OCI-LY7 (cell line): Measurements from ENCODE around the gene CCDC91. TPM values are rescaled to one million over a fixed set of nuclear protein-coding genes. Genes with fewer than 3 reads are reported as not detected.

Source experiments
- BruUV-seq: library from RNA; stranded (reverse); fragments of 400-500 nt; replicated peaks from 2 replicates; lab custom pipeline; 2021; lab: Mats Ljungman, UMichigan
- CTCF ChIA-PET: fragments of 300-600 bp; sonication (Branson Sonifier 250); formaldehyde crosslinking; loops from one replicate; lab custom pipeline; 2022; ENCODE audit warnings: antibody characterized with exemption; ENCODE audit not compliant: unreplicated experiment; lab: Charles Lee
- POLR2A ChIA-PET: fragments of 300-600 bp; sonication (Branson Sonifier 250); formaldehyde crosslinking; loops from one replicate; lab custom pipeline; 2022; ENCODE audit warnings: antibody characterized with exemption; lab: Charles Lee
- DNase-seq: peaks from one replicate; pipeline ENCODE4 v3.0.0-alpha.2; 2015; ENCODE audit warnings: low spot score
- H2AFZ ChIP-seq: fragments of 200-600 bp; sonication (generic), shearing (Covaris generic); 2 replicates; pipeline ENCODE4 v1.6.1; 2014; ENCODE audit warnings: mild to moderate bottlenecking, antibody characterized with exemption, low read length, moderate library complexity
- H3K27ac ChIP-seq: fragments of 200-600 bp; sonication (generic); 2 replicates; pipeline ENCODE4 v1.5.1; 2014; ENCODE audit warnings: mixed run types, low read depth, mild to moderate bottlenecking, moderate library complexity, low read length, inconsistent platforms; ENCODE audit not compliant: poor library complexity, severe bottlenecking
- H3K36me3 ChIP-seq: fragments of 200-600 bp; sonication (generic); 2 replicates; pipeline ENCODE4 v1.6.1; 2014; ENCODE audit warnings: mild to moderate bottlenecking, antibody characterized with exemption, low read length, moderate library complexity, mixed read lengths; ENCODE audit not compliant: insufficient read depth
- H3K4me1 ChIP-seq: fragments of 200-600 bp; sonication (generic); 2 replicates; pipeline ENCODE4 v1.5.1; 2014; ENCODE audit warnings: mild to moderate bottlenecking, low read length; ENCODE audit not compliant: insufficient read depth, poor library complexity, severe bottlenecking
- H3K4me2 ChIP-seq: fragments of 200-600 bp; sonication (generic); 2 replicates; pipeline ENCODE4 v1.6.1; 2014; ENCODE audit warnings: mild to moderate bottlenecking, low read length
- H3K4me3 ChIP-seq: fragments of 200-600 bp; sonication (generic); 2 replicates; pipeline ENCODE4 v1.5.1; 2014; ENCODE audit warnings: mild to moderate bottlenecking, low read depth, low read length; ENCODE audit not compliant: poor library complexity, severe bottlenecking
- H3K79me2 ChIP-seq: fragments of 200-600 bp; sonication (generic); 2 replicates; pipeline ENCODE4 v1.6.1; 2016; ENCODE audit warnings: low read depth, mild to moderate bottlenecking, low read length, moderate library complexity, mixed read lengths; ENCODE audit not compliant: insufficient read depth
- H3K9me2 ChIP-seq: fragments of 200-600 bp; sonication (generic); 2 replicates; pipeline ENCODE4 v1.6.1; 2016; ENCODE audit warnings: mild to moderate bottlenecking, low read length, mixed read lengths; ENCODE audit not compliant: insufficient read depth
- H3K9me3 ChIP-seq: fragments of 200-600 bp; sonication (generic); 2 replicates; pipeline ENCODE4 v1.6.1; 2014; ENCODE audit warnings: mild to moderate bottlenecking, mixed run types, low read length, mixed read lengths
- H4K20me1 ChIP-seq: fragments of 200-600 bp; sonication (generic); 2 replicates; pipeline ENCODE4 v1.6.1; 2014; ENCODE audit warnings: mild to moderate bottlenecking, antibody characterized with exemption, low read length, moderate library complexity, mixed read lengths; ENCODE audit not compliant: insufficient read depth
- EZH2phosphoT487 ChIP-seq: fragments of 200-600 bp; sonication (generic); IDR thresholded peaks from 2 replicates; pipeline ENCODE4 v1.6.1; 2018; ENCODE audit warnings: low read depth, borderline replicate concordance, mild to moderate bottlenecking, mixed run types, antibody characterized with exemption, low read length, moderate library complexity, mixed read lengths
- intact Hi-C: fragments of 100-400 bp; cut with micrococcal nuclease; formaldehyde crosslinking; loops from one replicate; pipeline ENCODE4 v1.10.0; 2022; ENCODE audit not compliant: unreplicated experiment
- total RNA-seq, 2 experiments: library from RNA; depleted of rRNA in 1 of 2; stranded (reverse); fragments of >200 nt in 1 of 2; shearing (Covaris generic) in 1 of 2; gene quantifications; 2 replicates each; pipeline ENCODE4 v1.2.3, GENCODE V29; 2014 to 2022
- TF ChIP-seq, protein P1 (sequence below): fragments of 200-600 bp; sonication (generic); conservative IDR thresholded peaks from 2 replicates; pipeline ENCODE4 v1.5.1; 2014; ENCODE audit warnings: mild to moderate bottlenecking, antibody characterized with exemption, low read length, moderate library complexity, mixed read lengths

CCDC91 gene
- total RNA-seq, 2 experiments from 2014 or later = 15.8 to 23.8 TPM

DNA sequence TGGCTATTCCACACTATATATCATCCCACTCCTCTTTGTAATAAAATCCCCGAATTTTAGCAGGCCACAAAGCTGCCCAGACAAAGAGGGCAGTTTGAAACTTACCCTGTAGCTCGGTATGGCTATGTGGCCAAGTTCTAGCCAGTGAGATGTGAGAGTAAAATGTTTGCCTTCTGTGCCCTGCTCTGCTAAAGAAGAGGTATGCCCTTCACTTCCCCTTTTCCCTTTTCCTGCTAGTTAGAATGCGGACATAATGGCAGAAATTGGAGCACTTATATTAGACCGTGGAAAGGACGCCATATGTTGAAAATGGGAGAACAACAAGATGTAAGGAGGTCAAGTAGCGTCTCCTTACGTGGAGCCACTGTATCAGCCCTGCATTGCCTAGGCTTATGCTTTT is 11.5 kb upstream of the CCDC91 start:
- no peaks in the 10 kb centered on the region for H3K9me3 ChIP-seq
- H3K36me3 ChIP-seq = no peaks in the 10 kb centered on the region
- H3K4me3 ChIP-seq = no peak overlapping the region
- POLR2A ChIA-PET = interaction anchor here (1.0 kb wide), 1 partner anchor 301 kb away, joined by 3 read pairs; no protein-coding TSS in a partner anchor
- no peaks in the 10 kb centered on the region for H3K9me2 ChIP-seq
- H3K4me2 ChIP-seq = no peak overlapping the region
- no TSS peak for BruUV-seq
- DNase-seq = no peak
- H4K20me1 ChIP-seq = no peaks in the 10 kb centered on the region
- intact Hi-C loops = no loop called here
- TF ChIP-seq, protein P1, sequence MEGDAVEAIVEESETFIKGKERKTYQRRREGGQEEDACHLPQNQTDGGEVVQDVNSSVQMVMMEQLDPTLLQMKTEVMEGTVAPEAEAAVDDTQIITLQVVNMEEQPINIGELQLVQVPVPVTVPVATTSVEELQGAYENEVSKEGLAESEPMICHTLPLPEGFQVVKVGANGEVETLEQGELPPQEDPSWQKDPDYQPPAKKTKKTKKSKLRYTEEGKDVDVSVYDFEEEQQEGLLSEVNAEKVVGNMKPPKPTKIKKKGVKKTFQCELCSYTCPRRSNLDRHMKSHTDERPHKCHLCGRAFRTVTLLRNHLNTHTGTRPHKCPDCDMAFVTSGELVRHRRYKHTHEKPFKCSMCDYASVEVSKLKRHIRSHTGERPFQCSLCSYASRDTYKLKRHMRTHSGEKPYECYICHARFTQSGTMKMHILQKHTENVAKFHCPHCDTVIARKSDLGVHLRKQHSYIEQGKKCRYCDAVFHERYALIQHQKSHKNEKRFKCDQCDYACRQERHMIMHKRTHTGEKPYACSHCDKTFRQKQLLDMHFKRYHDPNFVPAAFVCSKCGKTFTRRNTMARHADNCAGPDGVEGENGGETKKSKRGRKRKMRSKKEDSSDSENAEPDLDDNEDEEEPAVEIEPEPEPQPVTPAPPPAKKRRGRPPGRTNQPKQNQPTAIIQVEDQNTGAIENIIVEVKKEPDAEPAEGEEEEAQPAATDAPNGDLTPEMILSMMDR = no peak
- TF ChIP-seq EZH2phosphoT487 = no peak
- no peaks in the 10 kb centered on the region for H3K4me1 ChIP-seq
- no peak overlapping the region for H3K27ac ChIP-seq
- CTCF ChIA-PET = no interaction called here
- no peak overlapping the region for H2AFZ ChIP-seq
- no peaks in the 10 kb centered on the region for H3K79me2 ChIP-seq

DNA sequence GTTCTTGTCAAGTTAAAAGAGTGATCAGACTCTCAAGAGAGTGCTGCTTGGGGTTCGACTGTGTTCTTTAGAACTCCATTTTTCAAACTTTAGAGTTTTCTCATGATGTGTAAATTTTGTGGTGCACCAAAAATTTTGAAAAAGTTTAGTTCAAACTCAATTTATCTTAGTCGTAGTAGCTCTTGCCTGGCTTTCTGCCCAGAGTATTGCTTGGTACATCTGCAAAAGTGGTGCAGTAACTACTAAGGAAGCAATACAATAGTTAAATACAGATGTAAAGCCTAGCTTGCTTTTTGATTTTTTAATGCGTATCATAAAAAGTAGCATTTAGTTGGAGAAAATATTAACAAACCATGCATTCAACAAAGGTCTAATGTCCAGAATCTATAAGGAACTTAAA is 9.5 kb upstream of the CCDC91 start:
- no TSS peak for BruUV-seq
- H3K4me2 ChIP-seq = no peak overlapping the region
- no peak overlapping the region for H3K4me3 ChIP-seq
- DNase-seq = no peak
- H4K20me1 ChIP-seq = no peaks in the 10 kb centered on the region
- H3K4me1 ChIP-seq = no peaks in the 10 kb centered on the region
- CTCF ChIA-PET = no interaction called here
- H3K36me3 ChIP-seq = no peaks in the 10 kb centered on the region
- POLR2A ChIA-PET = interaction anchor here (1.0 kb wide), 1 partner anchor 9 kb away, joined by 3 read pairs; no protein-coding TSS in a partner anchor
- no peak overlapping the region for H2AFZ ChIP-seq
- H3K9me2 ChIP-seq = no peaks in the 10 kb centered on the region
- H3K79me2 ChIP-seq = no peaks in the 10 kb centered on the region
- intact Hi-C loops = no loop called here
- H3K9me3 ChIP-seq = no peaks in the 10 kb centered on the region
- no peak for TF ChIP-seq EZH2phosphoT487
- TF ChIP-seq, protein P1 = no peak
- H3K27ac ChIP-seq = no peak overlapping the region

DNA sequence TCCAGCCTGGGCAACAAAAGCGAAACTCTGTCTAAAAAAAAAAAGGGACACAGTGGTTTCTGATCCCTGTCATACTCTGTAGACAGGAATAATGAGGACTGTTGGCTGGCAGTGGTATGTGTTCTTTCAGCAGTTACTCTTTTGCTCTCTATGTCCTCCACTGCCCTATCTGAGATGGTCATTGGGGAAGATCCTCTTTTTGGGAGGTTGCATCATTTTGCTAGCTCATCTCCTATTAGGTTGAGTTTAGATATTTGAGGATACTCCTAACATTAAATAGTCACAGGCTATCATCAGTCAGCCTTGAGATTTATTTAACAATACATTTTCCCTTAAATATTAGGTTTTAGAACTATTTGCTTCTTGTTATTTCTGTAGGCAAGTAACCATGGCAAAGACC is 5.9 kb upstream of the CCDC91 start:
- Histone ChIP-seq H3K4me3 (no peak overlapping the region), H4K20me1 (no peaks in the 10 kb centered on the region), H3K36me3 (no peaks in the 10 kb centered on the region), H3K4me2 (no peak overlapping the region), H3K9me3 (no peaks in the 10 kb centered on the region), H3K27ac (no peak overlapping the region), H3K9me2 (no peaks in the 10 kb centered on the region), H3K4me1 (peaks cover under 1% of the 10 kb centered on the region), H3K79me2 (no peaks in the 10 kb centered on the region), H2AFZ (no peak overlapping the region)
- intact Hi-C loops = no loop called here
- CTCF ChIA-PET = no interaction called here
- no peak for TF ChIP-seq EZH2phosphoT487
- TF ChIP-seq, protein P1 = no peak
- POLR2A ChIA-PET = no interaction called here
- BruUV-seq = no TSS peak
- DNase-seq = no peak
